Loucy (cell line): ENCODE data around the gene GRIA3.

ENCODE experiments used
- H2AFZ ChIP-seq: fragments of 200-600 bp; sonication (generic); 2 replicates; pipeline ENCODE4 v1.6.0; 2016; ENCODE audit warnings: antibody characterized with exemption, mild to moderate bottlenecking, low read length, moderate library complexity
- H3F3A ChIP-seq: fragments of 200-600 bp; 2 replicates; pipeline ENCODE4 v1.6.0; 2016; ENCODE audit warnings: antibody characterized with exemption, low read depth, mild to moderate bottlenecking
- H3K27me3 ChIP-seq: fragments of 200-600 bp; sonication (generic); 2 replicates; pipeline ENCODE4 v1.6.1; 2014; ENCODE audit warnings: low read length, mild to moderate bottlenecking; ENCODE audit not compliant: insufficient read depth, poor library complexity, severe bottlenecking
- H3K36me3 ChIP-seq: fragments of 200-600 bp; sonication (generic); 2 replicates; pipeline ENCODE4 v1.6.1; 2016; ENCODE audit warnings: low read length; ENCODE audit not compliant: insufficient read depth
- H3K4me1 ChIP-seq: fragments of 200-600 bp; sonication (generic); 2 replicates; pipeline ENCODE4 v1.5.1; 2014; ENCODE audit warnings: low read length, mild to moderate bottlenecking; ENCODE audit not compliant: insufficient read depth, poor library complexity, severe bottlenecking
- H3K4me2 ChIP-seq: fragments of 200-600 bp; sonication (generic); 2 replicates; pipeline ENCODE4 v1.6.0; 2014; ENCODE audit warnings: antibody characterized with exemption, low read length, low read depth, mild to moderate bottlenecking; ENCODE audit not compliant: poor library complexity, severe bottlenecking
- H3K4me3 ChIP-seq: fragments of 200-600 bp; sonication (generic); 2 replicates; pipeline ENCODE4 v1.5.1; 2014; ENCODE audit warnings: low read length, mild to moderate bottlenecking, mixed read lengths; ENCODE audit not compliant: poor library complexity, severe bottlenecking
- H3K79me2 ChIP-seq: fragments of 200-600 bp; sonication (generic); 2 replicates; pipeline ENCODE4 v1.6.1; 2014; ENCODE audit warnings: low read length; ENCODE audit not compliant: insufficient read depth
- H3K9ac ChIP-seq: fragments of 200-600 bp; sonication (generic); 2 replicates; pipeline ENCODE4 v1.6.0; 2014; ENCODE audit warnings: mild to moderate bottlenecking, low read depth, low read length, moderate library complexity; ENCODE audit not compliant: poor library complexity, severe bottlenecking
- H3K9me2 ChIP-seq: fragments of 200-600 bp; sonication (generic); replicated peaks from 2 replicates; pipeline ENCODE4 v1.6.1; 2016; ENCODE audit warnings: low read depth, low read length, mixed read lengths
- H3K9me3 ChIP-seq: fragments of 200-600 bp; sonication (generic); 2 replicates; pipeline ENCODE4 v1.6.1; 2014; ENCODE audit warnings: mild to moderate bottlenecking, antibody characterized with exemption, low read length, low read depth; ENCODE audit not compliant: insufficient read depth
- H4K20me1 ChIP-seq: fragments of 200-600 bp; sonication (generic); 2 replicates; pipeline ENCODE4 v1.6.0; 2014; ENCODE audit warnings: antibody characterized with exemption, low read length, mild to moderate bottlenecking; ENCODE audit not compliant: insufficient read depth, poor library complexity, severe bottlenecking
- CTCF ChIP-seq: fragments of 200-600 bp; sonication (generic); conservative IDR thresholded peaks from 2 replicates; pipeline ENCODE4 v1.5.1; 2014; ENCODE audit warnings: mild to moderate bottlenecking, antibody characterized with exemption, low read length
- EZH2phosphoT487 ChIP-seq: fragments of 200-600 bp; IDR thresholded peaks from 2 replicates; pipeline ENCODE4 v1.6.1; 2018; ENCODE audit warnings: antibody characterized with exemption, mild to moderate bottlenecking, moderate library complexity, borderline replicate concordance

Gene GRIA3

GRCh38 chrX:123215397-123216089 lies 31.5 kb downstream of the GRIA3 start:
- H3K27me3 ChIP-seq = no peaks in the 10 kb centered on the region
- H3K9me3 ChIP-seq = no peaks in the 10 kb centered on the region
- H4K20me1 ChIP-seq = no peaks in the 10 kb centered on the region
- H3K9me2 ChIP-seq = no peaks in the 10 kb centered on the region
- H3K79me2 ChIP-seq = no peaks in the 10 kb centered on the region
- no peaks in the 10 kb centered on the region for H3F3A ChIP-seq
- TF ChIP-seq CTCF = no peak
- no peak for TF ChIP-seq EZH2phosphoT487
- H3K4me3 ChIP-seq = no peak overlapping the region
- H3K36me3 ChIP-seq = no peaks in the 10 kb centered on the region
- H3K9ac ChIP-seq = no peak overlapping the region
- no peaks in the 10 kb centered on the region for H3K4me1 ChIP-seq
- H2AFZ ChIP-seq = no peak overlapping the region
- H3K4me2 ChIP-seq = no peak overlapping the region

GRCh38 chrX:123217077-123217476 lies 33.0 kb downstream of the GRIA3 start:
- H3K79me2 ChIP-seq = no peaks in the 10 kb centered on the region
- H3F3A ChIP-seq = no peaks in the 10 kb centered on the region
- no peaks in the 10 kb centered on the region for H3K27me3 ChIP-seq
- no peak overlapping the region for H2AFZ ChIP-seq
- no peaks in the 10 kb centered on the region for H3K4me1 ChIP-seq
- no peaks in the 10 kb centered on the region for H4K20me1 ChIP-seq
- H3K4me3 ChIP-seq = no peak overlapping the region
- H3K9me3 ChIP-seq = no peaks in the 10 kb centered on the region
- H3K9ac ChIP-seq = no peak overlapping the region
- no peaks in the 10 kb centered on the region for H3K9me2 ChIP-seq
- no peak overlapping the region for H3K4me2 ChIP-seq
- no peaks in the 10 kb centered on the region for H3K36me3 ChIP-seq
- TF ChIP-seq EZH2phosphoT487 (no peak), CTCF (no peak)

- no peak overlapping the region for H3K4me3 ChIP-seq
- no peaks in the 10 kb centered on the region for H3K9me2 ChIP-seq
- no peak overlapping the region for H2AFZ ChIP-seq
- no peaks in the 10 kb centered on the region for H3K79me2 ChIP-seq
- H3K9ac ChIP-seq = no peak overlapping the region
- H3K9me3 ChIP-seq = no peaks in the 10 kb centered on the region
- no peaks in the 10 kb centered on the region for H3K36me3 ChIP-seq
- H4K20me1 ChIP-seq = no peaks in the 10 kb centered on the region
- no peaks in the 10 kb centered on the region for H3K27me3 ChIP-seq
- H3K4me2 ChIP-seq = peak overlapping the region; percentile 27
- H3F3A ChIP-seq = no peaks in the 10 kb centered on the region
- H3K4me1 ChIP-seq = no peaks in the 10 kb centered on the region
- TF ChIP-seq CTCF (no peak), EZH2phosphoT487 (no peak)
Observed at GRCh38 chrX:123217728-123218127, 33.6 kb downstream of the GRIA3 start.
